OCI-LY7 (cell line): Measurements from ENCODE around the gene CCDC91.

Experiments used
- CTCF ChIP-seq: fragments of 200-600 bp; sonication (generic); conservative IDR thresholded peaks from 2 replicates; pipeline ENCODE4 v1.5.1; 2014; ENCODE audit warnings: mild to moderate bottlenecking, antibody characterized with exemption, low read length, moderate library complexity, mixed read lengths
- EZH2phosphoT487 ChIP-seq: fragments of 200-600 bp; sonication (generic); IDR thresholded peaks from 2 replicates; pipeline ENCODE4 v1.6.1; 2018; ENCODE audit warnings: low read depth, borderline replicate concordance, mild to moderate bottlenecking, mixed run types, antibody characterized with exemption, low read length, moderate library complexity, mixed read lengths

- TF ChIP-seq CTCF (no peak), EZH2phosphoT487 (no peak)
Measured at GRCh38 chr12:28290262-28290661, 100.0 kb downstream of the CCDC91 start.
